A673 (cell line): ENCODE data around the gene NES. TPM values are rescaled to one million over a fixed set of nuclear protein-coding genes. Genes with fewer than 3 reads are reported as not detected.

Experiments
- BruUV-seq: library from RNA; stranded (reverse); fragments of 400-500 nt; replicated peaks from 2 replicates; lab custom pipeline; 2021; lab: Mats Ljungman, UMichigan
- CTCF ChIA-PET: fragments of 300-600 bp; sonication (Branson Sonifier 250); formaldehyde crosslinking; loops from one replicate; lab custom pipeline; 2022; ENCODE audit warnings: antibody characterized with exemption; lab: Charles Lee
- POLR2A ChIA-PET: fragments of 300-600 bp; sonication (Branson Sonifier 250); formaldehyde crosslinking; loops from one replicate; lab custom pipeline; 2022; ENCODE audit warnings: antibody characterized with exemption; ENCODE audit not compliant: low non-redundant PET; lab: Charles Lee
- DNase-seq: peaks from one replicate; pipeline ENCODE4 v3.0.0-alpha.2; 2015; ENCODE audit warnings: low spot score
- H3K27ac ChIP-seq: fragments of 200-600 bp; sonication (generic); 2 replicates; pipeline ENCODE4 v1.5.1; 2016; ENCODE audit warnings: mixed run types, low read depth, mild to moderate bottlenecking, mixed read lengths, antibody characterized with exemption, low read length; ENCODE audit not compliant: poor library complexity, severe bottlenecking
- H3K27me3 ChIP-seq: fragments of 200-600 bp; sonication (generic); replicated peaks from 2 replicates; pipeline ENCODE4 v1.6.1; 2017; ENCODE audit warnings: mixed run types, low read depth, mild to moderate bottlenecking, mixed read lengths, antibody characterized with exemption, low read length; ENCODE audit not compliant: insufficient read depth, poor library complexity
- H3K36me3 ChIP-seq: fragments of 200-600 bp; sonication (generic); 2 replicates; pipeline ENCODE4 v1.6.1; 2016; ENCODE audit warnings: mixed run types, mild to moderate bottlenecking, mixed read lengths, antibody characterized with exemption, low read length; ENCODE audit not compliant: insufficient read depth, poor library complexity, severe bottlenecking
- H3K4me1 ChIP-seq: fragments of 200-600 bp; sonication (generic); 2 replicates; pipeline ENCODE4 v1.6.1; 2017; ENCODE audit warnings: mixed run types, mild to moderate bottlenecking, mixed read lengths, antibody characterized with exemption, low read length; ENCODE audit not compliant: insufficient read depth, poor library complexity, severe bottlenecking
- H3K4me3 ChIP-seq: fragments of 200-600 bp; sonication (generic); 2 replicates; pipeline ENCODE4 v1.5.1; 2016; ENCODE audit warnings: low read depth, mixed run types, mild to moderate bottlenecking, mixed read lengths, low read length; ENCODE audit not compliant: poor library complexity, severe bottlenecking
- H3K9me3 ChIP-seq: fragments of 200-600 bp; sonication (generic); 2 replicates; pipeline ENCODE4 v1.6.1; 2016; ENCODE audit warnings: mixed run types, low read depth, mild to moderate bottlenecking, mixed read lengths, antibody characterized with exemption, low read length; ENCODE audit not compliant: poor library complexity, severe bottlenecking
- EZH2 ChIP-seq: fragments of 200-600 bp; sonication (generic); IDR thresholded peaks from 2 replicates; pipeline ENCODE4 v1.6.1; 2017; ENCODE audit warnings: borderline replicate concordance, low read depth, mild to moderate bottlenecking, mixed read lengths, antibody characterized with exemption, low read length; ENCODE audit not compliant: poor library complexity, severe bottlenecking
- intact Hi-C: fragments of 100-400 bp; cut with micrococcal nuclease; formaldehyde crosslinking; loops from one replicate; pipeline ENCODE4 v1.10.0; 2022; ENCODE audit not compliant: unreplicated experiment
- total RNA-seq: library from RNA; stranded (reverse); gene quantifications from 2 replicates; pipeline ENCODE4 v1.2.3, GENCODE V29; 2021
- TF ChIP-seq, protein P1 (sequence below): fragments of 300-800, 200-600 bp; sonication (generic); conservative IDR thresholded peaks from 2 replicates; pipeline ENCODE4 v1.5.1; 2017; ENCODE audit warnings: low read depth, mild to moderate bottlenecking, antibody characterized with exemption, low read length, moderate library complexity, mixed read lengths

NES gene
- total RNA-seq, 1 experiment from 2014 or later: 8.7 TPM

- TF ChIP-seq, protein P1, sequence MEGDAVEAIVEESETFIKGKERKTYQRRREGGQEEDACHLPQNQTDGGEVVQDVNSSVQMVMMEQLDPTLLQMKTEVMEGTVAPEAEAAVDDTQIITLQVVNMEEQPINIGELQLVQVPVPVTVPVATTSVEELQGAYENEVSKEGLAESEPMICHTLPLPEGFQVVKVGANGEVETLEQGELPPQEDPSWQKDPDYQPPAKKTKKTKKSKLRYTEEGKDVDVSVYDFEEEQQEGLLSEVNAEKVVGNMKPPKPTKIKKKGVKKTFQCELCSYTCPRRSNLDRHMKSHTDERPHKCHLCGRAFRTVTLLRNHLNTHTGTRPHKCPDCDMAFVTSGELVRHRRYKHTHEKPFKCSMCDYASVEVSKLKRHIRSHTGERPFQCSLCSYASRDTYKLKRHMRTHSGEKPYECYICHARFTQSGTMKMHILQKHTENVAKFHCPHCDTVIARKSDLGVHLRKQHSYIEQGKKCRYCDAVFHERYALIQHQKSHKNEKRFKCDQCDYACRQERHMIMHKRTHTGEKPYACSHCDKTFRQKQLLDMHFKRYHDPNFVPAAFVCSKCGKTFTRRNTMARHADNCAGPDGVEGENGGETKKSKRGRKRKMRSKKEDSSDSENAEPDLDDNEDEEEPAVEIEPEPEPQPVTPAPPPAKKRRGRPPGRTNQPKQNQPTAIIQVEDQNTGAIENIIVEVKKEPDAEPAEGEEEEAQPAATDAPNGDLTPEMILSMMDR: no peak
- TF ChIP-seq EZH2: no peak
- peaks cover 16% of the 10 kb centered on the region for H3K4me1 ChIP-seq
- H3K4me3 ChIP-seq: no peak overlapping the region
- DNase-seq: no peak
- POLR2A ChIA-PET: no interaction called here
- peaks cover 61% of the 10 kb centered on the region for H3K27me3 ChIP-seq
- no TSS peak for BruUV-seq
- H3K9me3 ChIP-seq: no peaks in the 10 kb centered on the region
- no peaks in the 10 kb centered on the region for H3K36me3 ChIP-seq
- no peak overlapping the region for H3K27ac ChIP-seq
- CTCF ChIA-PET: no interaction called here
- intact Hi-C loops: no loop called here
These were observed 54.5 kb downstream of the NES start for GRCh38 chr1:156622581-156623297.

- DNase-seq: no peak
- H3K36me3 ChIP-seq: no peaks in the 10 kb centered on the region
- no peak overlapping the region for H3K27ac ChIP-seq
- no TSS peak for BruUV-seq
- ChIA-PET CTCF (interaction anchor here (0.6 kb wide), 1 partner anchor 85 kb away, joined by 3 read pairs; no protein-coding TSS in a partner anchor), POLR2A (interaction anchor here (0.7 kb wide), 1 partner anchor 25 kb away, joined by 3 read pairs; no protein-coding TSS in a partner anchor)
- H3K4me3 ChIP-seq: no peak overlapping the region
- H3K27me3 ChIP-seq: peaks cover 50% of the 10 kb centered on the region
- peaks cover 9% of the 10 kb centered on the region for H3K4me1 ChIP-seq
- no peaks in the 10 kb centered on the region for H3K9me3 ChIP-seq
- TF ChIP-seq, protein P1: no peak; the same call in 1 of the 2 replicates
- no peak for TF ChIP-seq EZH2
- intact Hi-C loops: no loop called here
These were observed 57.6 kb downstream of the NES start for GRCh38 chr1:156619582-156619955.

DNA sequence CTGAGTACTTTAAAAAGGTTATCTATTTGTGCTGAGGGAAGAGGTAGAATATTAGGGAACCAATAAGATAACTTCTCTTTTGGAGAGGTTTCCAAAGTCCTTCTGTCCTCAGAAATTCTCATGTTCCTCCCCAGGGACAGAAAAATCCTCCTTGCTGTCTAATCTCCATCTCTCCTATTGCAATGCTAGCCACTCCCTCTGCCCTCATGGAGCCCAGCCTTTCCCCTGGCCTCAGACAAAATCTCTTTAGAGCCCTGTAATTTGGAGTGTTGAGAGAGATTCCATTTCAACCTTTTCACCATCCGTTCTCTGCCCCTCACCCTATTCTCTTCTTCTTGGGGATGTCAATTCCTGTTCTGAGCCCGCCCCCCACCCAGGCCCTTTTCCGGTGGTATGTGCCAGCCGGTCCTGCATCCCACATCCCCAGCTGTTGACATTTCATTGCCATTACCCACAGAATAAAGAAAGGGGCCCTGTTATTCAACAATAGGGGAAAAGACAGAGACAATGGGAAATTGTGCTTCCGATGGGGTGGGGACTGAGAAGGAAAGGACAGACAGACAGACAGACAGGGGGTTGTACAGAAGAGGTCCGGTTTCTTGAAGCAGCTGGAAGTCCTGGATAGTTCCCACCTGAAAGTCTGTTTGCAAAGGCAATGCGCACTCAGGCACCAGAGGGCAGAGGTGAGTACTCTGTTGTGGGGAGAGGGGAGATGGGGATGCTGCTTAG lies 58.2 kb downstream of the NES start, which contains the start of gene HAPLN2:
TSS of gene HAPLN2 (plus strand) at position 563 of the 729 bp plus-strand sequence. CDS start 4,076 bp downstream, outside the sequence.
- no TSS peak for BruUV-seq
- Histone ChIP-seq H3K36me3 (no peaks in the 10 kb centered on the region), H3K4me1 (peaks cover 5% of the 10 kb centered on the region), H3K4me3 (no peak within 1 kb of the TSS), H3K9me3 (no peaks in the 10 kb centered on the region), H3K27me3 (peaks cover 44% of the 10 kb centered on the region), H3K27ac (no peak within 1 kb of the TSS)
- ChIA-PET CTCF (interaction anchor here (0.5 to 0.6 kb wide), 2 partner anchors 86 to 119 kb away, joined by 3 read pairs; partner anchors contain the start of gene MEF2D), POLR2A (interaction anchor here (0.7 kb wide), 1 partner anchor 25 kb away, joined by 3 read pairs; no protein-coding TSS in a partner anchor)
- TF ChIP-seq EZH2: no peak
- TF ChIP-seq, protein P1: peak; percentile 58
- intact Hi-C loops: no loop called here
- peak; percentile 42 for DNase-seq
